Endothelial cell (in vitro differentiated cells): ENCODE data around the gene INSM2. TPM values are rescaled to one million over a fixed set of nuclear protein-coding genes. Genes with fewer than 3 reads are reported as not detected.

Source experiments
- DNase-seq: peaks from one replicate; pipeline ENCODE4 v3.0.0; 2021; ENCODE audit warnings: low spot score
- H3K27ac Mint-ChIP-seq: one replicate; pipeline ENCODE4 v1.8.0; 2021; ENCODE audit warnings: mixed read lengths, inconsistent platforms; ENCODE audit not compliant: unreplicated experiment
- H3K27me3 Mint-ChIP-seq: one replicate; pipeline ENCODE4 v1.8.0; 2021; ENCODE audit warnings: mild to moderate bottlenecking, moderate library complexity, mixed read lengths, inconsistent platforms; ENCODE audit not compliant: unreplicated experiment
- H3K36me3 Mint-ChIP-seq: one replicate; pipeline ENCODE4 v1.8.0; 2021; ENCODE audit warnings: mild to moderate bottlenecking, low read depth, mixed read lengths, inconsistent platforms; ENCODE audit not compliant: unreplicated experiment
- H3K4me1 Mint-ChIP-seq: one replicate; pipeline ENCODE4 v1.8.0; 2021; ENCODE audit warnings: mild to moderate bottlenecking, mixed read lengths, inconsistent platforms; ENCODE audit not compliant: unreplicated experiment
- H3K4me3 Mint-ChIP-seq: one replicate; pipeline ENCODE4 v1.8.0; 2021; ENCODE audit warnings: mild to moderate bottlenecking, mixed read lengths, inconsistent platforms; ENCODE audit not compliant: unreplicated experiment
- H3K9me3 Mint-ChIP-seq: one replicate; pipeline ENCODE4 v1.8.0; 2021; ENCODE audit warnings: mixed read lengths, inconsistent platforms; ENCODE audit not compliant: unreplicated experiment
- CTCF ChIP-seq: fragments of 200-600 bp; sonication (generic); IDR thresholded peaks from one replicate; pipeline ENCODE4 v1.5.0; 2021; ENCODE audit warnings: antibody characterized with exemption; ENCODE audit not compliant: unreplicated experiment
- total RNA-seq: library from RNA; stranded (reverse); fragmentation: NEBNext Ultra II Directional; extraction: Animal tissue kit (Norgen Biotek cat#: 25700); gene quantifications from one replicate; pipeline ENCODE4 v1.2.1, GENCODE V29; 2021; ENCODE audit not compliant: unreplicated experiment

Gene INSM2
- total RNA-seq, 1 donor from 2014 or later, result not detected

- TF ChIP-seq CTCF, result no peak
- Mint-ChIP-seq H3K9me3 (no peaks in the 10 kb centered on the region), H3K27me3 (peaks cover 13% of the 10 kb centered on the region)
These were observed 1.6 kb downstream of the INSM2 start for GRCh38 chr14:35535483-35536112.

GRCh38 chr14:35539969-35540368 is 6.0 kb downstream of the INSM2 start:
- peaks cover 10% of the 10 kb centered on the region for H3K27me3 Mint-ChIP-seq

More at GRCh38 chr14:35535483-35536112, 1.6 kb downstream of the INSM2 start:
- peak; percentile 4 for DNase-seq
- Mint-ChIP-seq H3K27ac (no peak overlapping the region), H3K4me1 (peaks cover 5% of the 10 kb centered on the region), H3K4me3 (peak overlapping the region; percentile 42), H3K36me3 (no peaks in the 10 kb centered on the region)

GRCh38 chr14:35543006-35543405 is 9.0 kb downstream of the INSM2 start:
- no peak for TF ChIP-seq CTCF
- DNase-seq, result no peak
- Mint-ChIP-seq H3K9me3 (no peaks in the 10 kb centered on the region), H3K4me3 (no peak overlapping the region), H3K27me3 (peaks cover 3% of the 10 kb centered on the region), H3K4me1 (no peaks in the 10 kb centered on the region), H3K27ac (no peak overlapping the region), H3K36me3 (no peaks in the 10 kb centered on the region)

More at GRCh38 chr14:35539969-35540368, 6.0 kb downstream of the INSM2 start:
- H3K4me3 Mint-ChIP-seq, result no peak overlapping the region
- no peak overlapping the region for H3K27ac Mint-ChIP-seq
- no peaks in the 10 kb centered on the region for H3K9me3 Mint-ChIP-seq
- no peak for TF ChIP-seq CTCF
- H3K36me3 Mint-ChIP-seq, result no peaks in the 10 kb centered on the region
- H3K4me1 Mint-ChIP-seq, result no peaks in the 10 kb centered on the region
- DNase-seq, result no peak

- DNase-seq, result no peak
- no peak overlapping the region for H3K4me3 Mint-ChIP-seq
- H3K4me1 Mint-ChIP-seq, result peaks cover 7% of the 10 kb centered on the region
- TF ChIP-seq CTCF, result no peak
- H3K27me3 Mint-ChIP-seq, result no peaks in the 10 kb centered on the region
- no peaks in the 10 kb centered on the region for H3K9me3 Mint-ChIP-seq
- no peak overlapping the region for H3K27ac Mint-ChIP-seq
- no peaks in the 10 kb centered on the region for H3K36me3 Mint-ChIP-seq
These were observed 15.6 kb downstream of the INSM2 start for GRCh38 chr14:35549551-35549950.

GRCh38 chr14:35551081-35551480 is 17.1 kb downstream of the INSM2 start:
- no peak for TF ChIP-seq CTCF
- no peak overlapping the region for H3K27ac Mint-ChIP-seq
- no peak overlapping the region for H3K4me3 Mint-ChIP-seq
- no peaks in the 10 kb centered on the region for H3K9me3 Mint-ChIP-seq
- H3K4me1 Mint-ChIP-seq, result peaks cover 7% of the 10 kb centered on the region
- no peak for DNase-seq
- no peaks in the 10 kb centered on the region for H3K27me3 Mint-ChIP-seq
- no peaks in the 10 kb centered on the region for H3K36me3 Mint-ChIP-seq
